Measurements from ENCODE around the gene TOMM20L. TPM values are rescaled to one million over a fixed set of nuclear protein-coding genes. Genes with fewer than 3 reads are reported as not detected.

Gene TOMM20L
- total RNA-seq, 1 donor from 2014 or later: not detected

DNA sequence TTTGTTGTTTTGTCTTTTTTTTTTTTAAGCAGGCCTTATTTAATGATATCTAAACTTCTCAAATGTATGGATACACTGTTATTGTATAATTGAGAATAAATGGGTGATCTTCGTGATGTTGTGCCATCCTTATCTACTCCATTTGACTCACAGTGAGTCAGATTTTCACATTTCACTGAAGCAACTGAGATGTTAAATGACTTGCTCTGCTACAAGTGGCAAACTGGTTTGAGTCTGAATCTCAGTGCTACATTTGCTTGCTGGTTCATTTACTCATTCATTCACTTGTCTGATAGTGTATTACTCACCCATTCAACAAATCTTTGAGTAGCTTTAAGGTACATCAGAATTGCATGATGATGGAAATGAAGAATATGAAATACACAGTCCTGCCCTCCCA, 34.4 kb downstream of the TOMM20L start:
- TF ChIP-seq, protein P1, sequence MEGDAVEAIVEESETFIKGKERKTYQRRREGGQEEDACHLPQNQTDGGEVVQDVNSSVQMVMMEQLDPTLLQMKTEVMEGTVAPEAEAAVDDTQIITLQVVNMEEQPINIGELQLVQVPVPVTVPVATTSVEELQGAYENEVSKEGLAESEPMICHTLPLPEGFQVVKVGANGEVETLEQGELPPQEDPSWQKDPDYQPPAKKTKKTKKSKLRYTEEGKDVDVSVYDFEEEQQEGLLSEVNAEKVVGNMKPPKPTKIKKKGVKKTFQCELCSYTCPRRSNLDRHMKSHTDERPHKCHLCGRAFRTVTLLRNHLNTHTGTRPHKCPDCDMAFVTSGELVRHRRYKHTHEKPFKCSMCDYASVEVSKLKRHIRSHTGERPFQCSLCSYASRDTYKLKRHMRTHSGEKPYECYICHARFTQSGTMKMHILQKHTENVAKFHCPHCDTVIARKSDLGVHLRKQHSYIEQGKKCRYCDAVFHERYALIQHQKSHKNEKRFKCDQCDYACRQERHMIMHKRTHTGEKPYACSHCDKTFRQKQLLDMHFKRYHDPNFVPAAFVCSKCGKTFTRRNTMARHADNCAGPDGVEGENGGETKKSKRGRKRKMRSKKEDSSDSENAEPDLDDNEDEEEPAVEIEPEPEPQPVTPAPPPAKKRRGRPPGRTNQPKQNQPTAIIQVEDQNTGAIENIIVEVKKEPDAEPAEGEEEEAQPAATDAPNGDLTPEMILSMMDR (IDR thresholded peaks at IDR 0.05; ENCODE audit: insufficient read depth, low read length, poor library complexity, severe bottlenecking): no peak
- DNase-seq (ENCODE audit: low read depth): no peak
- H3K36me3 ChIP-seq (ENCODE audit: control insufficient read depth, insufficient read depth, low read length): no peaks in the 10 kb centered on the region

DNA sequence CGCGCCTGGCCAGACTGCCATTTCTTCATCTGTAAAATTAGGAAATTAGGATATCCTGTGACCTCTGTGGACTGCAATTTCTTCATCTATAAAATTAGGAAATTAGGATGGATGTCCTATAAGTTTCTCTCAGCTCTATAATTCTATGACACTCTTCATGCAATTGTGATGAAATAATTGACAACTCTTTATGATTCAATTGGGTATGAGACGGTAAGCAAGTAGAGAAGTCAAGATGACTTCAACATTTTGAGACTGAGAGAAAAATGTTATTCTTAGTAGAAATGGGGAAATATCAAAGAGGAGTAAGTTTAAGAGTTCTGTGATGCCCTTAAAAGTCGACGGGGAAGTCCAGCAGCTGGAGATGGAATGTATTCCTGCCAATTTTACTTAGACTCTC, 43.7 kb downstream of the TOMM20L start:
- Histone ChIP-seq H3K27me3 (ENCODE audit: control insufficient read depth, insufficient read depth, low read length) (no peaks in the 10 kb centered on the region), H3K36me3 (ENCODE audit: control insufficient read depth, insufficient read depth, low read length) (no peaks in the 10 kb centered on the region), H3K4me3 (ENCODE audit: low read depth, low read length) (no peak overlapping the region)
- TF ChIP-seq, protein P1 (IDR thresholded peaks at IDR 0.05; ENCODE audit: insufficient read depth, low read length, poor library complexity, severe bottlenecking): no peak
- DNase-seq (ENCODE audit: low read depth): no peak

More for the DNA sequence above, 34.4 kb downstream of the TOMM20L start:
- Histone ChIP-seq H3K27me3 (ENCODE audit: control insufficient read depth, insufficient read depth, low read length) (no peaks in the 10 kb centered on the region), H3K4me3 (ENCODE audit: low read depth, low read length) (no peak overlapping the region)

DNA sequence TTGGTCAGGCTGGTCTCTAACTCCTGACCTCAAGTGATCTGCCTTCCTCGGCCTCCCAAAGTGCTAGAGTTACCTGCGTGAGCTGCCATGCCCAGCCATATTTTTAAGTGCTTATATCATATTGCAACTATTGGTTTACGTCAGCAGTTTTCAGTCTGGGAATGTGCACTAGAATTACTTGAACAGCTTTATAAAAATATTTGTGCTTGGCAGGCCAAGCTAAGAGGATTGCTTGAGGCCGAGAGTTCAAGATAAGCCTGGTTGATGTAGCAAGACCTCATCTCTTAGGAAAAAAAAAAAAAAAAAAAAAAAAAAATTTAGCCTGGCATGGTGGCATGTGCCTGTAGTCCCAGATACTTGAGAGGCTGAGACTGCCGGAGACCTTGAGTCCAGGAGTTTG, 48.9 kb downstream of the TOMM20L start:
- H3K4me3 ChIP-seq (ENCODE audit: low read depth, low read length): no peak overlapping the region
- no peaks in the 10 kb centered on the region for H3K27me3 ChIP-seq (ENCODE audit: control insufficient read depth, insufficient read depth, low read length)
- no peak for DNase-seq (ENCODE audit: low read depth)
- H3K36me3 ChIP-seq (ENCODE audit: control insufficient read depth, insufficient read depth, low read length): no peaks in the 10 kb centered on the region
- TF ChIP-seq, protein P1 (IDR thresholded peaks at IDR 0.05; ENCODE audit: insufficient read depth, low read length, poor library complexity, severe bottlenecking): no peak

DNA sequence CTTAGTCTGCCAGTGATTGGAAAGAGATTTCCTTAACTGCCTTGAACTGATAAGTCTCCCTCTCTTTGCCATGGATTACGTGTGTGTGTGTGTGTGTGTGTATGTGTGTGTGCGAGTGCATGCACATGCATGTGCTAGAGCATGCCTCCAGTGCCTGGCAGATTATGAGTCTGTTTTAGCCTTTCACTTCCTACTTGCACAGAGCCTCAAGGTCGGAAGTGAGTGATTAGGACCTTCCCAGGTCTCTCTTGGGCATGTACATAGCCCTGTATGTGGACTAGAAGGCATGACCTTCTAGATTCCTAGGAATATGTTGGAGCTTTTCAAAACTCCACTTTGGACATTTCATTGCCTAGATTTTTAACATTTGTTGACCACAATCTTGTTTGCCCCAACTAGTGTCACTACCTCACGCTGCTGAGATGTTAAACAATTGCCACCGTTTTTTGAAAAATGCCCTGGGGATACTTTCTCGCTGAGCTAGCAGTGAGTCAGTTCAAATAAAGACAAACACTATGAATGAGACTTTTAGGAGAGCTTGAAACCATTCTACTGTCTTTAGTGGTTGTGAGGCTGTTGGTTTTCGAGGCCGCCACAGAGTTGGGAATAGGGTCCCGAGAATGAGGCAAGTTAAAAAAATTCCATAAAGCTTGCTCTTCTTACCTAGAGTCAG, 60.0 kb downstream of the TOMM20L start:
- no peak for DNase-seq (ENCODE audit: low read depth)
- Histone ChIP-seq H3K36me3 (ENCODE audit: control insufficient read depth, insufficient read depth, low read length) (no peaks in the 10 kb centered on the region), H3K4me3 (ENCODE audit: low read depth, low read length) (no peak overlapping the region), H3K27me3 (ENCODE audit: control insufficient read depth, insufficient read depth, low read length) (no peaks in the 10 kb centered on the region)
- TF ChIP-seq, protein P1 (IDR thresholded peaks at IDR 0.05; ENCODE audit: insufficient read depth, low read length, poor library complexity, severe bottlenecking): no peak

Other genes starting within 250 kb of the TOMM20L start
- gene ARMH4, start 243.7 kb upstream of the TOMM20L start, total RNA-seq: 4.1 and 4.2 TPM in 2 replicates
- 83.6 and 137 TPM in 2 replicates for gene ACTR10, start 195.8 kb upstream of the TOMM20L start, total RNA-seq
- gene PSMA3, start 151.1 kb upstream of the TOMM20L start, total RNA-seq: 129 and 160 TPM in 2 replicates
- gene ARID4A, start 97.4 kb upstream of the TOMM20L start, total RNA-seq: 4.4 and 4.6 TPM in 2 replicates
- 72.7 and 113 TPM in 2 replicates for gene TIMM9, start 31.6 kb downstream of the TOMM20L start, total RNA-seq
- gene KIAA0586, start 31.8 kb downstream of the TOMM20L start, total RNA-seq: 21.2 and 21.4 TPM in 2 replicates
- 12.2 and 17.0 TPM in 2 replicates for gene DACT1, start 242.0 kb downstream of the TOMM20L start, total RNA-seq

Measured in kidney epithelial cell (primary cell).